HG03432 (cell line): ENCODE data around the gene ZNF254.
"Not testable (repeated sequence)": the region's sequence is repeated elsewhere in the genome, so short reads cannot be mapped to it uniquely, and the experiment has no call there.

Source experiments
- ATAC-seq: cut with Tn5 transposase; IDR thresholded peaks from one replicate; pipeline ENCODE4 v1.9.1; 2021; ENCODE audit warnings: mild to moderate bottlenecking, moderate library complexity; ENCODE audit not compliant: unreplicated experiment

The ZNF254 gene

GRCh38 chr19:24086974-24087595 is at the start of gene ZNF254:
Gene ZNF254 (plus strand): TSS chr19:24087187. CDS start chr19:24087308, 121 bp downstream.
- ATAC-seq, result peak; percentile 99

GRCh38 chr19:24040621-24041020 is 46.4 kb upstream of the ZNF254 start:
- no peak for ATAC-seq

GRCh38 chr19:24041326-24041725 is 45.7 kb upstream of the ZNF254 start:
- ATAC-seq, result not testable (repeated sequence)

GRCh38 chr19:24046550-24046949 is 40.4 kb upstream of the ZNF254 start:
- no peak for ATAC-seq

- no peak for ATAC-seq
These were observed 38.7 kb upstream of the ZNF254 start for GRCh38 chr19:24048261-24048660.

- ATAC-seq, result no peak
These were observed 37.5 kb upstream of the ZNF254 start for GRCh38 chr19:24049537-24049936.

GRCh38 chr19:24051516-24051915 is 35.5 kb upstream of the ZNF254 start:
- ATAC-seq, result no peak

GRCh38 chr19:24052811-24053210 is 34.2 kb upstream of the ZNF254 start:
- ATAC-seq, result no peak

- ATAC-seq, result no peak
These were observed 33.4 kb upstream of the ZNF254 start for GRCh38 chr19:24053601-24054000.

- ATAC-seq, result peak; percentile 75
These were observed 32.7 kb upstream of the ZNF254 start for GRCh38 chr19:24054044-24054935.

- no peak for ATAC-seq
These were observed 31.4 kb upstream of the ZNF254 start for GRCh38 chr19:24055548-24055947.

- ATAC-seq, result no peak
These were observed 29.8 kb upstream of the ZNF254 start for GRCh38 chr19:24057144-24057543.

- ATAC-seq, result no peak
These were observed 27.3 kb upstream of the ZNF254 start for GRCh38 chr19:24059563-24060295.

- ATAC-seq, result no peak
These were observed 26.2 kb upstream of the ZNF254 start for GRCh38 chr19:24060687-24061356.

GRCh38 chr19:24062190-24062589 is 24.8 kb upstream of the ZNF254 start:
- ATAC-seq, result no peak

GRCh38 chr19:24063295-24063694 is 23.7 kb upstream of the ZNF254 start:
- no peak for ATAC-seq

- ATAC-seq, result no peak
These were observed 22.8 kb upstream of the ZNF254 start for GRCh38 chr19:24064175-24064574.

GRCh38 chr19:24065243-24065642 is 21.7 kb upstream of the ZNF254 start:
- ATAC-seq, result no peak

GRCh38 chr19:24065865-24066604 is 21.0 kb upstream of the ZNF254 start:
- no peak for ATAC-seq

- no peak for ATAC-seq
These were observed 16.9 kb upstream of the ZNF254 start for GRCh38 chr19:24069905-24070657.
